Ishikawa (cell line): ENCODE results near the gene SLC25A47.

ENCODE experiments used
- CEBPB ChIP-seq: IDR thresholded peaks from 2 replicates; pipeline ENCODE4 v1.6.1; 2012
- CREB1 ChIP-seq: IDR thresholded peaks from 2 replicates; pipeline ENCODE4 v1.6.1; 2012; ENCODE audit warnings: low read depth
- EGR1 ChIP-seq: IDR thresholded peaks from 2 replicates; pipeline ENCODE4 v1.6.1; 2012
- EP300 ChIP-seq: IDR thresholded peaks from 2 replicates; pipeline ENCODE4 v1.6.1; 2012; ENCODE audit warnings: borderline replicate concordance
- FOXM1 ChIP-seq: IDR thresholded peaks from 2 replicates; pipeline ENCODE4 v1.6.1; 2012; ENCODE audit warnings: low read depth, borderline replicate concordance
- NFIC ChIP-seq: IDR thresholded peaks from 2 replicates; pipeline ENCODE4 v1.6.1; 2012
- RAD21 ChIP-seq: IDR thresholded peaks from 2 replicates; pipeline ENCODE4 v1.6.1; 2012; ENCODE audit warnings: low read depth
- TAF1 ChIP-seq: IDR thresholded peaks from 2 replicates; pipeline ENCODE4 v1.6.1; 2012; ENCODE audit warnings: low read depth, mild to moderate bottlenecking
- TCF12 ChIP-seq: IDR thresholded peaks from 2 replicates; pipeline ENCODE4 v1.6.1; 2012; ENCODE audit warnings: low read depth
- TEAD4 ChIP-seq: IDR thresholded peaks from 2 replicates; pipeline ENCODE4 v1.6.1; 2012
- YY1 ChIP-seq: IDR thresholded peaks from 2 replicates; pipeline ENCODE4 v1.6.1; 2012; ENCODE audit warnings: low read depth
- ZBTB7A ChIP-seq: IDR thresholded peaks from 2 replicates; pipeline ENCODE4 v1.6.1; 2012; ENCODE audit warnings: low read depth
- TF ChIP-seq, protein P1 (sequence below): IDR thresholded peaks from 2 replicates; pipeline ENCODE4 v1.6.1; 2012
- TF ChIP-seq, protein P2 (sequence below): IDR thresholded peaks from 2 replicates; pipeline ENCODE4 v1.6.1; 2012; ENCODE audit warnings: low read depth, mild to moderate bottlenecking
- TF ChIP-seq, protein P3 (sequence below): IDR thresholded peaks from 2 replicates; pipeline ENCODE4 v1.6.1; 2012

Gene SLC25A47

DNA sequence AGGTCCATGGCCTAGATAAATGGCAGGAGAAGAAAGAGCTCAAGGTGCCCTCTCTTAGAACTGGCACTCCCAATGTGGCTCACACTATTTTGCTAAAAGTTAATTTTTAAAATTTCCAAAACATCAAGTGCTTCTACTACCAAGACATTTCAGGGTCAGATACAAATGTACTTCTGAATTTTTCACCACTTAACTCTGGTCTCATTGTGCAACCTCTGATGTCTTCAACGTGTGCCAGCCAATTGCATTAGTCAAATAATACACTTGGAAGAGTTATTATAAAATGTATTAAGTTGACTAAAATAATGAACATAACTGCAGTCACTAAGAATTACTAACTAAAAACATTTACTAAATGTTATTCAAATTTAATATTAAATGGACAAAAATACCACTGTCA lies 41.3 kb downstream of the SLC25A47 start:
- TF ChIP-seq, protein P1, sequence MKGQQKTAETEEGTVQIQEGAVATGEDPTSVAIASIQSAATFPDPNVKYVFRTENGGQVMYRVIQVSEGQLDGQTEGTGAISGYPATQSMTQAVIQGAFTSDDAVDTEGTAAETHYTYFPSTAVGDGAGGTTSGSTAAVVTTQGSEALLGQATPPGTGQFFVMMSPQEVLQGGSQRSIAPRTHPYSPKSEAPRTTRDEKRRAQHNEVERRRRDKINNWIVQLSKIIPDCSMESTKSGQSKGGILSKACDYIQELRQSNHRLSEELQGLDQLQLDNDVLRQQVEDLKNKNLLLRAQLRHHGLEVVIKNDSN, result no peak
- no peak for TF ChIP-seq ZBTB7A
- TF ChIP-seq, protein P2, sequence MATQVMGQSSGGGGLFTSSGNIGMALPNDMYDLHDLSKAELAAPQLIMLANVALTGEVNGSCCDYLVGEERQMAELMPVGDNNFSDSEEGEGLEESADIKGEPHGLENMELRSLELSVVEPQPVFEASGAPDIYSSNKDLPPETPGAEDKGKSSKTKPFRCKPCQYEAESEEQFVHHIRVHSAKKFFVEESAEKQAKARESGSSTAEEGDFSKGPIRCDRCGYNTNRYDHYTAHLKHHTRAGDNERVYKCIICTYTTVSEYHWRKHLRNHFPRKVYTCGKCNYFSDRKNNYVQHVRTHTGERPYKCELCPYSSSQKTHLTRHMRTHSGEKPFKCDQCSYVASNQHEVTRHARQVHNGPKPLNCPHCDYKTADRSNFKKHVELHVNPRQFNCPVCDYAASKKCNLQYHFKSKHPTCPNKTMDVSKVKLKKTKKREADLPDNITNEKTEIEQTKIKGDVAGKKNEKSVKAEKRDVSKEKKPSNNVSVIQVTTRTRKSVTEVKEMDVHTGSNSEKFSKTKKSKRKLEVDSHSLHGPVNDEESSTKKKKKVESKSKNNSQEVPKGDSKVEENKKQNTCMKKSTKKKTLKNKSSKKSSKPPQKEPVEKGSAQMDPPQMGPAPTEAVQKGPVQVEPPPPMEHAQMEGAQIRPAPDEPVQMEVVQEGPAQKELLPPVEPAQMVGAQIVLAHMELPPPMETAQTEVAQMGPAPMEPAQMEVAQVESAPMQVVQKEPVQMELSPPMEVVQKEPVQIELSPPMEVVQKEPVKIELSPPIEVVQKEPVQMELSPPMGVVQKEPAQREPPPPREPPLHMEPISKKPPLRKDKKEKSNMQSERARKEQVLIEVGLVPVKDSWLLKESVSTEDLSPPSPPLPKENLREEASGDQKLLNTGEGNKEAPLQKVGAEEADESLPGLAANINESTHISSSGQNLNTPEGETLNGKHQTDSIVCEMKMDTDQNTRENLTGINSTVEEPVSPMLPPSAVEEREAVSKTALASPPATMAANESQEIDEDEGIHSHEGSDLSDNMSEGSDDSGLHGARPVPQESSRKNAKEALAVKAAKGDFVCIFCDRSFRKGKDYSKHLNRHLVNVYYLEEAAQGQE, result no peak
- no peak for TF ChIP-seq TAF1
- no peak for TF ChIP-seq RAD21
- no peak for TF ChIP-seq YY1
- TF ChIP-seq FOXM1, result no peak
- TF ChIP-seq TEAD4, result no peak
- no peak for TF ChIP-seq NFIC
- TF ChIP-seq, protein P3, sequence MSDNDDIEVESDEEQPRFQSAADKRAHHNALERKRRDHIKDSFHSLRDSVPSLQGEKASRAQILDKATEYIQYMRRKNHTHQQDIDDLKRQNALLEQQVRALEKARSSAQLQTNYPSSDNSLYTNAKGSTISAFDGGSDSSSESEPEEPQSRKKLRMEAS, result no peak
- TF ChIP-seq EP300, result no peak

DNA sequence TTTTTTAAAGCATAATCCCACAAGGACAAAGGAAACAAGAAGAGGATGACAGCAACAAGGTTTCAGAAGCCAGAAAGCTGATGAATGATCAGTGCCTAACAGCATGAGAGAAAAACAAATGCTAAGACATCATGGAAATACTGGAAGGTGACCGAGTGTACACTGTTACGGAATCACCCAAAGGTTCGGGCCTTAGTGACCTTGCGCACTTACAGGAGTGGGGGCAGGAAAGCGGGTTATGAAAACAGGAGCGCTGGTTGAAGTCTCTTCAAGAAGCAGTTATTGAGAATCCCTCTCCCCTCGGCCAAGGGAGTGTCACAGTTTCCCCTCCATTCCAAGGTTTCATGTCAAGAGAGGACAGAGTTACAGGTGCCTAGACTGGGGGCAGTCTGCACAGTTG lies 42.6 kb downstream of the SLC25A47 start:
- TF ChIP-seq CEBPB, result no peak
- no peak for TF ChIP-seq FOXM1
- no peak for TF ChIP-seq EGR1
- TF ChIP-seq TCF12, result no peak
- TF ChIP-seq EP300, result no peak
- no peak for TF ChIP-seq CREB1
- no peak for TF ChIP-seq NFIC
- no peak for TF ChIP-seq RAD21
- TF ChIP-seq, protein P1, result no peak
- TF ChIP-seq TEAD4, result no peak
- TF ChIP-seq TAF1, result no peak
- TF ChIP-seq ZBTB7A, result no peak
- TF ChIP-seq, protein P3, result no peak
- TF ChIP-seq, protein P2, result no peak
- no peak for TF ChIP-seq YY1

DNA sequence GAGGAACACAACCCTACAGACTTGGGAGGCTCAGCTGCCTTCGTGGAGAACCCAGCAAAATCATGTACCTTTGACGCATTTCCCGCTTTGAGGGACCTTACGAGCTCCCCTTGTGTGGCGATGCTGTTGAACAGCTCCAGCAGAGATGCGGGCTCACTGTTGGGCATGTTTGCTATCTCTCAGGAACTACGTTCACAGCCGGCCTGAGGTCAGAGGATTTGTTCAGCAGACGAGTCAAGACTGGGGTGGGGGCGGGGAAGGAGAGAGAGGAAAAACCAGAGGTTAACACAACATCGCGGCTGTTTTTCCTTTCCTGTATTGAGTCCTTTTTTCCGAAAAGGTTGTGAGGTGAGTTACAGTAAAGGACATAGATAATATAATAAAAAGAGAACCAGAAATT lies 45.9 kb downstream of the SLC25A47 start:
- TF ChIP-seq YY1 (no peak), CEBPB (no peak), ZBTB7A (no peak), TAF1 (no peak), TEAD4 (no peak), TCF12 (no peak), NFIC (no peak), CREB1 (no peak)
- TF ChIP-seq, protein P1, result no peak
- TF ChIP-seq, protein P3, result no peak

DNA sequence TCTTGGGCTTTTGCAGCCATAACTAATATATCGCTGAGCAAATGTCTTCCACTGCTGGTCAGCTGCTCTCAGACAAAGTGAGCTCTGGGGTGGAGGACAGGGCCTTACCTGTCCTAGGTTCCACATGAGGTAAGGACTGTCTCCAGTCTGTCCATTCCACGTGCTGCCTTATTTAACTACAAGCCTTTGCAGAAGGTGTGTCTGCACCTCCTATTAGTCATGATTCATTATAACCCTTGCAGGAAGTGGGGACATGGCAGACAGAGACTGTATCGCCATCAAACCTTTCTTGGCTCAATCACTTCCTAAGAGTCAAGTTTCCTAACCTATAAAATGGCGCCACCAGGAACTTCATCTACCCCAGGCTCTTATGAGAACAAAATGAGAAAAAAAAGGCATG lies 46.9 kb downstream of the SLC25A47 start:
- TF ChIP-seq NFIC, result no peak; the same call in 1 of the 2 replicates

DNA sequence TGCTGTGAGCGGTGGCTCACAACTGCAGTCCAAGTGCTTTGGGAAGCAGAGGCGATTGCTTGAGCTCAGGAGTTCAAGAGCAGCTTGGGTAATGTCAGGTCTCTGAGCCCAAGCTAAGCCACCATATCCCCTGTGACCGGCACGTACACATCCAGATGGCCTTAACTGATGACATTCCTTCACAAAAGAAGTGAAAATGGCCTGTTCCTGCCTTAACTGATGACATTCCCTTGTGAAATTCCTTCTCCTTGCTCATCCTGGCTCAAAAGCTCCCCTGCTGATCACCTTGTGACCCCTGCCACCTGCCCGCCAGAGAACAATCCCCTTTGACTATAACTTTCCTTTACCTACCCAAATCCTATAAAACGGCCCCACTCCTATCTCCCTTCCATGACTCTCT lies 48.6 kb downstream of the SLC25A47 start:
- TF ChIP-seq YY1, result no peak
- TF ChIP-seq CREB1, result no peak
- no peak for TF ChIP-seq TAF1
- no peak for TF ChIP-seq FOXM1
- TF ChIP-seq, protein P1, result no peak
- TF ChIP-seq EP300, result no peak
- TF ChIP-seq, protein P3, result no peak
- TF ChIP-seq RAD21, result no peak
- TF ChIP-seq ZBTB7A, result no peak
- TF ChIP-seq, protein P2, result no peak
- TF ChIP-seq TEAD4, result no peak
- no peak for TF ChIP-seq CEBPB
